Fibroblast of lung (primary cell): ENCODE measurements around the gene CCDC180.

ENCODE experiments used
- CTCF ChIP-seq, 2 donors: IDR thresholded peaks in 1 of 2; conservative IDR thresholded peaks in 1 of 2; 1 replicate in 1 of 2; 2 replicates in 1 of 2; pipeline ENCODE4 v1.5.1; 2011 to 2012; ENCODE audit warnings: low read length in 2 of 2, control low read depth in 1 of 2, inconsistent platforms in 1 of 2, low read depth in 1 of 2, mild to moderate bottlenecking in 1 of 2
- EZH2 ChIP-seq: IDR thresholded peaks from 2 replicates; pipeline ENCODE4 v1.5.1; 2012; ENCODE audit warnings: low read length, control low read depth, mild to moderate bottlenecking; ENCODE audit errors: missing control alignments

- no peak for TF ChIP-seq CTCF (conservative IDR thresholded peaks at IDR 0.05 in 1 of 2, IDR thresholded peaks at IDR 0.05 in 1 of 2; ENCODE audit: low read depth in 1 of 2, low read length in 2 of 2)
- TF ChIP-seq EZH2: no peak
Measured at GRCh38 chr9:97304586-97304985, 2.9 kb upstream of the CCDC180 start.
